Thoracic aorta (tissue), 2 donors: ENCODE results near the gene EDN3. TPM values are rescaled to one million over a fixed set of nuclear protein-coding genes. Genes with fewer than 3 reads are reported as not detected.
"Not testable (repeated sequence)": the region's sequence is repeated elsewhere in the genome, so short reads cannot be mapped to it uniquely, and the experiment has no call there.

Experiments
- ATAC-seq: fragments of 150-250 bp; one replicate; pipeline ENCODE4 v1.8.0; 2017; ENCODE audit warnings: low read depth; ENCODE audit not compliant: insufficient number of reproducible peaks, low FRiP score
- DNase-seq: peaks from one replicate; pipeline ENCODE4 v3.0.0-alpha.2; 2020; ENCODE audit warnings: low spot score
- H3K27ac ChIP-seq, 2 donors: fragments of 200-600 bp; sonication (generic); 1 replicate in 1 of 2; 2 replicates in 1 of 2; pipeline ENCODE4 v1.5.1; 2016; ENCODE audit warnings: mild to moderate bottlenecking in 2 of 2, moderate library complexity in 2 of 2
- H3K27me3 ChIP-seq: fragments of 200-600 bp; sonication (generic); replicated peaks from 2 replicates; pipeline ENCODE4 v1.6.0; 2016; ENCODE audit warnings: mild to moderate bottlenecking; ENCODE audit not compliant: insufficient read depth
- H3K36me3 ChIP-seq: fragments of 200-600 bp; sonication (generic); one replicate; pipeline ENCODE4 v1.5.1; 2016
- H3K4me1 ChIP-seq, 2 donors: fragments of 200-600 bp; sonication (generic); 1 replicate in 1 of 2; 2 replicates in 1 of 2; pipeline versions ENCODE4 v1.5.1 to v1.6.0; 2016; ENCODE audit warnings: low read depth in 2 of 2, mild to moderate bottlenecking in 1 of 2; ENCODE audit not compliant: control insufficient read depth in 1 of 2
- H3K4me3 ChIP-seq: fragments of 200-600 bp; sonication (generic); 2 replicates; pipeline ENCODE4 v1.5.1; 2016; ENCODE audit warnings: mild to moderate bottlenecking
- H3K9me3 ChIP-seq: fragments of 200-600 bp; sonication (generic); 2 replicates; pipeline ENCODE4 v1.5.1; 2016
- total RNA-seq, 2 donors: library from RNA; depleted of rRNA; stranded (reverse); fragments of >200 nt; gene quantifications; one replicate each; pipeline versions ENCODE4 v1.1.0 to v1.2.3, GENCODE V29; 2016
- TF ChIP-seq, protein P1 (sequence below): fragments of 200-600 bp; sonication (generic); IDR thresholded peaks from one replicate; pipeline ENCODE4 v1.5.1; 2019; ENCODE audit warnings: antibody characterized with exemption

EDN3 gene
- total RNA-seq, 2 donors from 2014 or later, result not detected

DNA sequence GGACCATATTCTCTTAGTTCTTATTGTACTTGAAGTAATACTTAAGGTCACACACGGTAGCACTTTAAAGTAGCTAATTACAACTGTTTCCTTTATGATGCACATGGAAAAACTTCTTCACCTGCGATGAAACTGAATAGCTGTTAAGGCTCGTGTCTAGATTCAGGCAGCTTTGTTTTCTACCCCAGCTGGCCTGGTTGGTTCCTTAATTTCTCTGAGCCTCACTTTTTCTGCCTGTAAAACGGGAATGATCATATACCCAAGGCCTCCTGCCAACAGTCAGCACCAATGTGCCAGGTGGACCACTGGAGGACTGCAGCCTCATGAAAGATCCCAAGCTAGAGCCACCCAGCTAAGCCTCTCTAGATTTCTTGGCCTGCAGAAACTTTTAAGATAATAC is 35.0 kb downstream of the EDN3 start:
- Histone ChIP-seq H3K4me3 (no peak overlapping the region), H3K27me3 (no peaks in the 10 kb centered on the region), H3K4me1 (no peaks in the 10 kb centered on the region), H3K9me3 (no peaks in the 10 kb centered on the region), H3K27ac (no peak overlapping the region), H3K36me3 (no peaks in the 10 kb centered on the region)
- DNase-seq, result no peak
- TF ChIP-seq, protein P1, sequence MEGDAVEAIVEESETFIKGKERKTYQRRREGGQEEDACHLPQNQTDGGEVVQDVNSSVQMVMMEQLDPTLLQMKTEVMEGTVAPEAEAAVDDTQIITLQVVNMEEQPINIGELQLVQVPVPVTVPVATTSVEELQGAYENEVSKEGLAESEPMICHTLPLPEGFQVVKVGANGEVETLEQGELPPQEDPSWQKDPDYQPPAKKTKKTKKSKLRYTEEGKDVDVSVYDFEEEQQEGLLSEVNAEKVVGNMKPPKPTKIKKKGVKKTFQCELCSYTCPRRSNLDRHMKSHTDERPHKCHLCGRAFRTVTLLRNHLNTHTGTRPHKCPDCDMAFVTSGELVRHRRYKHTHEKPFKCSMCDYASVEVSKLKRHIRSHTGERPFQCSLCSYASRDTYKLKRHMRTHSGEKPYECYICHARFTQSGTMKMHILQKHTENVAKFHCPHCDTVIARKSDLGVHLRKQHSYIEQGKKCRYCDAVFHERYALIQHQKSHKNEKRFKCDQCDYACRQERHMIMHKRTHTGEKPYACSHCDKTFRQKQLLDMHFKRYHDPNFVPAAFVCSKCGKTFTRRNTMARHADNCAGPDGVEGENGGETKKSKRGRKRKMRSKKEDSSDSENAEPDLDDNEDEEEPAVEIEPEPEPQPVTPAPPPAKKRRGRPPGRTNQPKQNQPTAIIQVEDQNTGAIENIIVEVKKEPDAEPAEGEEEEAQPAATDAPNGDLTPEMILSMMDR, result no peak
- ATAC-seq, result no peak

DNA sequence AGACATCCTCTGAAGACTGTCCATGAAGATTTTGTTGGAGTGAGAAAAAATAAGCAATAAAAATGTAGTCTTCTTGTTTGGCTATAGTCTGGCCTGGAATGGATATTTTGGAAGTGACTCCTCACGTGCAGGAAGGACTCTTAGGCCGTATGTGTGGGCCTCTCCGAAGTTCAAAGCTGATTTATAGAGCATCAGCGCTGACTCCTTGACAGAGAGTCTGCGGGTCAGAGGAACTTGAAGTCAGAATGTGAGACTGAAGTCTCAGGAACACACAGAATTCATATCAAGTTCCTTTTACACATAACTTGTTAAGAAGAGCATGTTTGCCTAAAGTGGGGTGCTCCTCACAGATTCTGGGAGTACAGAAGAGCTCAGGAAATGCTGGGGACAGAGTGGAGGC is 36.1 kb downstream of the EDN3 start:
- no peak overlapping the region for H3K4me3 ChIP-seq
- TF ChIP-seq, protein P1, result no peak
- no peaks in the 10 kb centered on the region for H3K36me3 ChIP-seq
- no peak overlapping the region for H3K27ac ChIP-seq
- DNase-seq (no peak), ATAC-seq (no peak)
- H3K27me3 ChIP-seq, result no peaks in the 10 kb centered on the region
- H3K4me1 ChIP-seq, result no peaks in the 10 kb centered on the region
- H3K9me3 ChIP-seq, result no peaks in the 10 kb centered on the region

DNA sequence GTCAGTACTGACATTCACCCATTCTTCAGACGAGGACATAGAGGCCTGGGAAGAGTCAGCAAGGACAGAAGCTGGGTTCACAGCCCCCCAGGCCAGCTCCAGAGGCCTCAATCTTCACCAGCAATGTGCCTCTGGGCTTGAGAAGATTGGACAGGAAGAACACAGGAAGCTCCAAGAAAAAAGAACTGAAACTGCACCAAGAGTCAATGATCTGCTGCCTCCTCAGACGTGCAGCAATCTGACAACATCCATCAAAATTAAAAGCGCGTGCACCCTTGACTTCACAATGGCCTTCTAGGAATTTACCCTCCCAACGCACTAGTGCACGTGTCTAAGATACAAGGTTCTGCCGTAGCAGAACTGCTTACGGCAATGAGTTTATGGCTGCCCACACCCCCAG is 38.0 kb downstream of the EDN3 start:
- H3K9me3 ChIP-seq, DNase-seq, ATAC-seq, H3K36me3 ChIP-seq, H3K4me1 ChIP-seq, H3K4me3 ChIP-seq, H3K27ac ChIP-seq, H3K27me3 ChIP-seq: not testable (repeated sequence)

DNA sequence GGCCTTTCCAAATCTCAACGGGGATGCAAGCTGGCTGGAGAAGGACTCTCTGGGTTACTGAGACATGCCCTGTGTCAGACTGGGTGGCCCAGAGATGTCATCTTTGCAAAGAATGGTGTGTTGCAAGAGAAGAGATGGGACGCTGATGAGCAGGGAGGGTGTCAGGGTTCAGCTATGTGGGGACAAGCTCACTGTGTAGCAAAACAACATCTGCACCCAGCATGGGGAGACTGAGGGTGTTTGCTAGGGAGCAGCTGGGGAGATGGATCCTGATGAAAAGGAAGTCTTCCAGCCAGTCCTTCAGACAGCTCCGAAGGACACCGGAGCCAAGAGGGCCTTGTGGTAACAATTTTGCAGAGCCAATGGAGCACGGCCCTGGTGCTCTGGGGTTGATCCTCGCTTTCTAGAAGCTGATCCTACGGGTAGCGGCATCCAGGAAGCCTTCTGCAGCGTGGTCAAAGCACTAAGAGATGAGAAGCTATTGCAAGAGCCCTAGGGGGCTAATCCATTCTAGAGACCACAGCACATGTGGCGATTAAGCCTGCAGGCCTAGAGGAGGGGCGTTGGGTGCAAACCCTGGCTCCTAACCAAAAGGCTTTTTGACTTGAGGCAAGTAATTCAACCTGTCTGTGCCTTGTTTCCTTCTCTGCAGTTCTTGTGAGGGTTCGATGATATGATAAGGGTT is 39.9 kb downstream of the EDN3 start:
- H3K27ac ChIP-seq, result no peak overlapping the region
- H3K36me3 ChIP-seq, result no peaks in the 10 kb centered on the region
- peaks cover 4% of the 10 kb centered on the region for H3K9me3 ChIP-seq
- H3K27me3 ChIP-seq, result no peaks in the 10 kb centered on the region
- no peak for DNase-seq
- no peak overlapping the region for H3K4me3 ChIP-seq
- TF ChIP-seq, protein P1, result no peak
- no peaks in the 10 kb centered on the region for H3K4me1 ChIP-seq
- no peak for ATAC-seq

DNA sequence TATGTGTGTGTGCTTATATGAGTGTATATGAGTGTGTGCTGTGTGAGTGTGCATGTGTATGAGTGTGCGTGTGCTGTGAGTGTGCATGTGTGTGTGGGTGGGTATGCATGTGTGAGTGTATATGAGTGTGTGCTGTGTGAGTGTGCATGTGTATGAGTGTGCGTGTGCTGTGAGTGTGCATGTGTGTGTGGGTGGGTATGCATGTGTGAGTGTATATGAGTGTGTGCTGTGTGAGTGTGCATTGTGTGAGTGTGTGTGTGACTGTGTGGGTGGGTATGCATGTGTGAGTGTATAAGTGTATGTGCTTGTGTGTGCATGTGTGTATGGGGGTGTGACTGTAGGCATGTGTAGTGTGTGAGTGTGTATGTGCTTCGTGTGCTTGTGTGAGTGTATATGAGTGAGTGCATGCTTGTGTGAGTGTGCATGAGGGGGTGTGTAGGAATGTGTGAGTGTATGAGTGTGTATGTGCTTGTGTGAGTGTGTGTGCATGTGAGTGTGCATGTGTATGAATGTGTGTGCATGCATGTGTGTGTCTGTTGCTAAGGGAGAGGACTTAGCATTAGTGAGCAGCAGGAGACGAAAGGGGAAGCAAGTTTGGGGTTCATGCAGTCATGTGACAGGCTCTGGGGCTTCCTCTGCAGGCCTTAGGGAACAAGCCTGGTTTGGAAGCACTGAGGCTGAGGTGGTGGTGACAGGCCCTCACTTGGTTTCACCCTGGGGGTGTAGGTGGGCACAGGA is 41.0 kb downstream of the EDN3 start:
- ATAC-seq, H3K27me3 ChIP-seq, DNase-seq, H3K36me3 ChIP-seq, H3K9me3 ChIP-seq, H3K27ac ChIP-seq, H3K4me3 ChIP-seq, H3K4me1 ChIP-seq: not testable (repeated sequence)

DNA sequence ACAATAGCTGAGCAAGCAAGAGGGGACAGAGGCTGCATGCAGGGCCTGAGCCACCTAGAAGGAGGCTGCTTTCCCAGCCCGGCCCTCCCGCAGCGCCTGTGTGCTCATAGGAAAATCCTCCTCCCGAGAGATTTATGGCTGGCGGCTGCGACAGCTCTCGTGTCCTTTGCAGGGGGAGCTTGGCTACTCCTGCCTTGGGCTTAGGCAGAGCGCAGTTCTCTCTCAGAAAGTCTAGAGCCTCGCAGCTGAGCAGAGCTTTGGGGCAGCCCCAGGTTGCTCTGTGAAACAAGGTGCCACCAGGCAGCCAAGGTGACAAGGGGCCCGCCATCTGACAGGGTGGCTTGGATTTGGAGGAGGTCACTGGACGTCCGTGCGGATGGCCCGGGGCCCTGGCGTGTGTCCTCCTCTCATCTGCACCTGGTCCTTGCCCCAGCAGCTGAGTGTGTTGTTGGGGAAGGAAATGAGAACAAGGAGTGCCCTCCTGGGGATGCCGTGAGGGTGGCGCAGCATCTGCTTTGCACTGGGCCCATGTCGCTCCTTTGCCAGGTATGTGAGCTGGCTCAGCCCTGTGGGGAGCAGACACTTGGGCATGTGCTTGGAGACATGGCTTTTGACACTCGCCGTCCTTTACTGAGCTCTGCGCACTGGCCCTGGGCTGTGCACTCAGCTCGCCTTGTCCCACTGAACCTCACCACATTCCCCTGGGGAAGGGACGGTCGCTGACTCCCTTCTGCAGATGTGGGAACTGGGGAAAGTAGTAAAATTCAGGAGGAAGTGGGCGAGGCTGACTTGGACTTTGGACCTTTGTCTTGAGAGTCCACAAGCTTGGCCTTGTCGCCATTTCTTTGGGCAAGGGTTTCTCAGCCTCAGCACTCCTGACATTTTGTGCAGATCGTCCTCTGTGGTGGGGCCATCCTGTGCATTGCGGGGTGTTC is 41.9 kb downstream of the EDN3 start:
- H3K4me3 ChIP-seq, result no peak overlapping the region
- H3K36me3 ChIP-seq, result no peaks in the 10 kb centered on the region
- DNase-seq (no peak), ATAC-seq (no peak)
- H3K27ac ChIP-seq, result no peak overlapping the region
- TF ChIP-seq, protein P1, result no peak
- no peaks in the 10 kb centered on the region for H3K4me1 ChIP-seq
- H3K9me3 ChIP-seq, result peaks cover 4% of the 10 kb centered on the region
- no peaks in the 10 kb centered on the region for H3K27me3 ChIP-seq
